GM12873 (cell line): Measurements from ENCODE around the gene CARS1.

ENCODE experiments used
- TF ChIP-seq, protein P1 (sequence below): IDR thresholded peaks from 2 replicates; pipeline ENCODE4 v1.5.1; 2012; ENCODE audit warnings: low read depth, mild to moderate bottlenecking, moderate library complexity, low read length, control low read depth; ENCODE audit not compliant: insufficient read depth; ENCODE audit errors: missing control alignments

CARS1 gene

DNA sequence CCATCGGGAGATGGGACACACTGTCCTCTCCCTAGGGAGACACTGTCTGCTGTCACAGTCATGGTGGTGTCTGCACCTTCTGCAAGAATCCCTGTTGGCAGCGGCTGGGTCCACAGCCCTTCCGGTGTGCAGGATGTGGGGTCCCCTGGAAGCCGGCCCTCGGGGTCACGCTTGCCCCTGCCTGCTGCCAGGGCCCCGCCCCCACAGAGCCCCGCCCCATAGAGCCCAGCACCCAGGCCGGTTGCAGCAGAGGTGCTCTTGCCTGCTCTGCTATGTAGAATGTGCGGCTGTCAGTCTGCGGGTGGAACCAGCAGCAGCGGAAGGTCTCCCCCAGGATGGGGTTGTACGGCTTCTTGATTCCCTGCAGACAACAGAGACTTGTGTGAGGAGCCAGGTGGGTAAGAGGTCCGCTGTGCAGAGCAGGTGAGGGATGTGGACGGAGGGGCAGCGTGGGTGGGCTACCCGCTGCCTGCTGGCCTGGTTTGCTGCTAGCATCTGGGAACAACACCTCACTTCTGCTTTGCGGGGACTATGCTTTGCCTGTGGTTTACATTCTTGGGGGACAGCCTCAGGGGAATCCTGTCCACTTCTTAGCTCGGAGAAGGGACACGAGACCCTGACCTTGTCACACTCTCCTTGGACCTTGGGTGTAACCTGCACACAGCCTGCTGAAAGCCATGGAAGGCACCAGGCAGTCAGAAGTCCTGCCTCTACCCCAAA is 44.9 kb upstream of the CARS1 start:
- TF ChIP-seq, protein P1, sequence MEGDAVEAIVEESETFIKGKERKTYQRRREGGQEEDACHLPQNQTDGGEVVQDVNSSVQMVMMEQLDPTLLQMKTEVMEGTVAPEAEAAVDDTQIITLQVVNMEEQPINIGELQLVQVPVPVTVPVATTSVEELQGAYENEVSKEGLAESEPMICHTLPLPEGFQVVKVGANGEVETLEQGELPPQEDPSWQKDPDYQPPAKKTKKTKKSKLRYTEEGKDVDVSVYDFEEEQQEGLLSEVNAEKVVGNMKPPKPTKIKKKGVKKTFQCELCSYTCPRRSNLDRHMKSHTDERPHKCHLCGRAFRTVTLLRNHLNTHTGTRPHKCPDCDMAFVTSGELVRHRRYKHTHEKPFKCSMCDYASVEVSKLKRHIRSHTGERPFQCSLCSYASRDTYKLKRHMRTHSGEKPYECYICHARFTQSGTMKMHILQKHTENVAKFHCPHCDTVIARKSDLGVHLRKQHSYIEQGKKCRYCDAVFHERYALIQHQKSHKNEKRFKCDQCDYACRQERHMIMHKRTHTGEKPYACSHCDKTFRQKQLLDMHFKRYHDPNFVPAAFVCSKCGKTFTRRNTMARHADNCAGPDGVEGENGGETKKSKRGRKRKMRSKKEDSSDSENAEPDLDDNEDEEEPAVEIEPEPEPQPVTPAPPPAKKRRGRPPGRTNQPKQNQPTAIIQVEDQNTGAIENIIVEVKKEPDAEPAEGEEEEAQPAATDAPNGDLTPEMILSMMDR: no peak

- TF ChIP-seq, protein P1: no peak
Measured at GRCh38 chr11:3099178-3099577, 42.0 kb upstream of the CARS1 start.

DNA sequence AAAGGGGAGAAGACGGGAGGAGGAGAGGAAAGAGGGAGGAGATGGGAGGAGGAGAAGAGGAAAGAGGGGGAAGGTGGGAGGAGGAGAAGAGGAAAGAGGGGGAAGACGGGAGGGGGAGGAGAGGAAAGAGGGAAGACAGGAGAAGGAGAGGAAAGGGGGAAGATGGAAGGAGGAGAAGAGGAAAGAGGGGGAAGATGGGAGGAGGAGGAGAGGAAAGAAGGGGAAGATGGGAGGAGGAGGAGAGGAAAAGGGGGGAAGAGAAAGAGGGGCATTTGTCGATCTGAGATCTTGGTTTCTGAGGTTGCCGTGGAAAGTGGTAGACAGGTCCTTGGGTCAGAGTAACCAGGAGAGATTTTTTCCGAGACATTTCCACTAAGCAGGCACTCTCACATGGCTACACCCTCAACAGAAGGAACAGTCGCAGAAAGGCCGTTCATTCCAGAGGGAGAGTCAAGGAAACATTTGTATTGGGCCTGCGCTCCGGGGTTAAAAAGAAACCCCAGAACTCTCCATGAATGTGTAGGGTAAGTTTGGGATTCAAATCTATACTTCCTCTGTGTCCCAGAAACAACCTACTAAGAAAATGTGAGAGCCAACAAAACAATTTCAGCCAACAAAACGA is 39.8 kb upstream of the CARS1 start:
- TF ChIP-seq, protein P1: no peak

DNA sequence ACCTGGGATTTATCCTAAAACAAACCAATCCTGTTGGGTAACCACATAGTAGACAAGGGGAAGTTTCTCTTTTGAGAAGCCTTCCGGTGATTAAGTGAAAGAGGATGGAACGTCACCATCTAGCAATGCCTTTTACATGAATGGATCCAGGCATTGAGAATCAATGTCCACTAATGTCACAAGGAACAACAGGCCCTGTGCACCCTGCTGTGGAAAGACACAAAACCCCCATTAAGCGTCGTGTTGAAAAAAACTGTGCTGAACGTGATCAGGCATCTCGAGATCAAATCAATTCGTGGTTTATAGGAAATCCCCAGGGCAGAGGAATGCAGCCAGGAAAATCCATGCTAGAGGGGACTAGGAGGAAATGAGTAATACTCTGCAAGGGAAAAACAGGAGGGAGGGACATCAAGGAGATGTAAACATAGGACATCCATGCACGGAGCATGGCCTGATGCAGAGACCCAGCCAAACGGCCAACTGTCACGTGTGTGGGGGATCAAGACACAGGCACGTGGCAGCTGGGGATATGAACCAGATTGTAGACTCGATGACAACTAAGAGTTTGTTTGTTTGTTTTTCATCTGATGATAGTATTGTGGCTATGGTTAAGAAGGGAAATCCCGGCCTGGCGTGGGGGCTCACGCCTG is 38.6 kb upstream of the CARS1 start:
- TF ChIP-seq, protein P1: no peak

- TF ChIP-seq, protein P1: no peak
Measured at GRCh38 chr11:3094223-3094824, 37.1 kb upstream of the CARS1 start.

- TF ChIP-seq, protein P1: no peak
Measured at GRCh38 chr11:3093281-3094191, 36.3 kb upstream of the CARS1 start.
